HepG2 (cell line): ENCODE results near the gene NEURL3. TPM values are rescaled to one million over a fixed set of nuclear protein-coding genes. Genes with fewer than 3 reads are reported as not detected.

Source experiments
- DPF2 ChIP-seq: sonication (generic); formaldehyde crosslinking; IDR thresholded peaks from 2 replicates; pipeline ENCODE4 v1.4.0; 2020; ENCODE audit warnings: mild to moderate bottlenecking, low read depth, missing genetic modification reagents, borderline replicate concordance
- FOSL1 ChIP-seq: sonication (generic); formaldehyde crosslinking; IDR thresholded peaks from 2 replicates; pipeline ENCODE4 v1.9.0; 2021; ENCODE audit warnings: missing genetic modification reagents, borderline replicate concordance
- GZF1 ChIP-seq: sonication (generic); formaldehyde crosslinking; IDR thresholded peaks from 2 replicates; pipeline ENCODE4 v1.5.1; 2020; ENCODE audit warnings: mild to moderate bottlenecking, missing genetic modification reagents
- HDAC1 ChIP-seq: sonication (generic); formaldehyde crosslinking; IDR thresholded peaks from 2 replicates; pipeline ENCODE4 v1.5.1; 2020; ENCODE audit warnings: mild to moderate bottlenecking, missing genetic modification reagents
- HHEX ChIP-seq: IDR thresholded peaks from 2 replicates; pipeline ENCODE4 v1.6.1; 2016; ENCODE audit warnings: control low read depth
- NR2C2 ChIP-seq: sonication (generic); formaldehyde crosslinking; IDR thresholded peaks from 2 replicates; pipeline ENCODE4 v1.4.0; 2020; ENCODE audit warnings: missing genetic modification reagents, mild to moderate bottlenecking, moderate library complexity, borderline replicate concordance
- PITX1 ChIP-seq: sonication (generic); formaldehyde crosslinking; IDR thresholded peaks from 2 replicates; pipeline ENCODE4 v1.5.1; 2020; ENCODE audit warnings: mild to moderate bottlenecking, missing genetic modification reagents
- RAD51 ChIP-seq: fragments of 450-650 bp; IDR thresholded peaks from 2 replicates; pipeline ENCODE4 v1.6.1; 2016; ENCODE audit warnings: borderline replicate concordance
- RXRA ChIP-seq: sonication (generic); formaldehyde crosslinking; IDR thresholded peaks from 2 replicates; pipeline ENCODE4 v1.5.1; 2020; ENCODE audit warnings: missing genetic modification reagents
- THYN1 ChIP-seq: sonication (generic); formaldehyde crosslinking; IDR thresholded peaks from 2 replicates; pipeline ENCODE4 v1.8.1; 2023; ENCODE audit warnings: low read depth, mild to moderate bottlenecking, moderate library complexity, missing genetic modification reagents, borderline replicate concordance
- TP53 ChIP-seq: sonication (generic); formaldehyde crosslinking; conservative IDR thresholded peaks from 2 replicates; pipeline ENCODE4 v1.4.0; 2020; ENCODE audit warnings: missing genetic modification reagents
- ZBTB20 ChIP-seq: sonication (generic); formaldehyde crosslinking; IDR thresholded peaks from 2 replicates; pipeline ENCODE4 v1.8.1; 2023; ENCODE audit warnings: missing genetic modification reagents, low read depth, mild to moderate bottlenecking, borderline replicate concordance
- ZMYM3 ChIP-seq: sonication (generic); formaldehyde crosslinking; IDR thresholded peaks from 2 replicates; pipeline ENCODE4 v1.5.1; 2020; ENCODE audit warnings: mild to moderate bottlenecking, missing genetic modification reagents
- ZNF232 ChIP-seq: sonication (generic); formaldehyde crosslinking; IDR thresholded peaks from 2 replicates; pipeline ENCODE4 v1.4.0; 2020; ENCODE audit warnings: missing genetic modification reagents, borderline replicate concordance
- ZNF317 ChIP-seq: sonication (generic); formaldehyde crosslinking; IDR thresholded peaks from 2 replicates; pipeline ENCODE4 v1.5.0; 2020; ENCODE audit warnings: mild to moderate bottlenecking, missing genetic modification reagents
- ZNF354B ChIP-seq: sonication (generic); formaldehyde crosslinking; IDR thresholded peaks from 2 replicates; pipeline ENCODE4 v1.8.0; 2022; ENCODE audit warnings: mild to moderate bottlenecking, missing genetic modification reagents
- ZNF549 ChIP-seq: sonication (generic); formaldehyde crosslinking; IDR thresholded peaks from 2 replicates; pipeline ENCODE4 v1.5.0; 2020; ENCODE audit warnings: missing genetic modification reagents
- ZNF572 ChIP-seq: sonication (generic); formaldehyde crosslinking; IDR thresholded peaks from 2 replicates; pipeline ENCODE4 v1.5.1; 2020; ENCODE audit warnings: mild to moderate bottlenecking, missing genetic modification reagents
- ZNF747 ChIP-seq: sonication (generic); formaldehyde crosslinking; IDR thresholded peaks from 2 replicates; pipeline ENCODE4 v1.8.1; 2023; ENCODE audit warnings: missing genetic modification reagents, mild to moderate bottlenecking, borderline replicate concordance
- ZNF790 ChIP-seq: sonication (generic); formaldehyde crosslinking; IDR thresholded peaks from 2 replicates; pipeline ENCODE4 v1.8.0; 2022; ENCODE audit warnings: missing genetic modification reagents, mild to moderate bottlenecking, borderline replicate concordance
- polyA plus RNA-seq, 8 experiments: library from polyadenylated mRNA; depleted of rRNA in 3 of 8; stranded (reverse) in 7 of 8; unstranded in 1 of 8; fragments of >200 nt; fragmentation: Illumina TruSeq in 4 of 8; extraction: Trizol in 4 of 8; gene quantifications; 2 replicates each; pipeline versions ENCODE4 v1.2.1 to v1.2.3, GENCODE V29; 2011 to 2016; ENCODE audit warnings: low read depth in 4 of 8, missing spikeins in 1 of 8, mixed read lengths in 1 of 8; ENCODE audit not compliant: insufficient read depth in 1 of 8
- total RNA-seq, 5 experiments: library from RNA; depleted of rRNA; stranded (reverse); fragments of >200 nt; fragmentation: Illumina TruSeq; extraction: Trizol; gene quantifications; 2 replicates each; pipeline ENCODE4 v1.2.3, GENCODE V29; 2016; ENCODE audit warnings: low read depth in 1 of 5
- TF ChIP-seq, protein P1 (sequence below): IDR thresholded peaks from 2 replicates; pipeline ENCODE4 v1.4.0; 2020; ENCODE audit warnings: mild to moderate bottlenecking, missing genetic modification reagents
- TF ChIP-seq, protein P2 (sequence below): IDR thresholded peaks from 2 replicates; pipeline ENCODE4 v1.6.1; 2018; ENCODE audit warnings: missing genetic modification reagents
- TF ChIP-seq, protein P3 (sequence below): IDR thresholded peaks from 2 replicates; pipeline ENCODE4 v1.6.1; 2016; ENCODE audit warnings: missing compliant biosample characterization, missing genetic modification reagents, borderline replicate concordance
- TF ChIP-seq, protein P4 (sequence below): sonication (generic); formaldehyde crosslinking; conservative IDR thresholded peaks from 2 replicates; pipeline ENCODE4 v1.4.0; 2020; ENCODE audit warnings: missing genetic modification reagents

Gene NEURL3
- total and polyA plus RNA-seq, 2 of the 13 experiments (the other 11 are each of a cell fraction or from before 2014, with no cell fraction given) = 0.16 to 1.2 TPM

DNA sequence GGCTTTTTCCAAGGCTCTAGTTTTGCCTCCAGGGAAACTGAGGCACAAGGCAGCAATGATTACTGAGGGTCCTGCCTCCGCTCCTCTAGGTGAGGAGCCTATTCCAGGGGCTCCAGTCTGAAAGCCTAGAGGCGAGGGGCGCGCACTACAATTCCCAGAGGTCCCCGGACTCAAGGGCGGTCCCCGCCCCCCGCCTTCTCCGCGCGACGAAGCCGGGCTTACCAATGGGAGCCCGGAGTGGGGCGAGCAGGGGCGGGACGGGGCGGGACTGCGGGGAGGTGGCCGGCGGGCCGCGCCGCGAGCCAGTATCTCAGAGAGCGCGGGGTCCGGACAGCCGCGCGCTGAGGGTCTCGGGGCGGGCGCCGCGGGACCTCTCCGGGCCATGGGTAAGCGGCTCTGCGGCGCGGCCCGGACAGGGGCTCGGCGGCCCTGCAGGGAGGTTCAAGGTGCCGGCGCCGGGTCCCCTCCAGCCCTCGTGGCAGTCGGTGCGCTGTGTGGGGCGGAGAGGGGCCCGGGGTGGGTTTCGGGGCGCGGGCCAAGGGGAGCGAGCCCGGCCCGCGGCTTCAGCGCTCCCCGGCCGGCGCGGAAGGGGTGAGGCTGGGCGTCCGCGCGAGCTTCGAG, 31.4 kb upstream of the NEURL3 start, which contains the start of gene ARID5A (continued):
- TF ChIP-seq, protein P1, sequence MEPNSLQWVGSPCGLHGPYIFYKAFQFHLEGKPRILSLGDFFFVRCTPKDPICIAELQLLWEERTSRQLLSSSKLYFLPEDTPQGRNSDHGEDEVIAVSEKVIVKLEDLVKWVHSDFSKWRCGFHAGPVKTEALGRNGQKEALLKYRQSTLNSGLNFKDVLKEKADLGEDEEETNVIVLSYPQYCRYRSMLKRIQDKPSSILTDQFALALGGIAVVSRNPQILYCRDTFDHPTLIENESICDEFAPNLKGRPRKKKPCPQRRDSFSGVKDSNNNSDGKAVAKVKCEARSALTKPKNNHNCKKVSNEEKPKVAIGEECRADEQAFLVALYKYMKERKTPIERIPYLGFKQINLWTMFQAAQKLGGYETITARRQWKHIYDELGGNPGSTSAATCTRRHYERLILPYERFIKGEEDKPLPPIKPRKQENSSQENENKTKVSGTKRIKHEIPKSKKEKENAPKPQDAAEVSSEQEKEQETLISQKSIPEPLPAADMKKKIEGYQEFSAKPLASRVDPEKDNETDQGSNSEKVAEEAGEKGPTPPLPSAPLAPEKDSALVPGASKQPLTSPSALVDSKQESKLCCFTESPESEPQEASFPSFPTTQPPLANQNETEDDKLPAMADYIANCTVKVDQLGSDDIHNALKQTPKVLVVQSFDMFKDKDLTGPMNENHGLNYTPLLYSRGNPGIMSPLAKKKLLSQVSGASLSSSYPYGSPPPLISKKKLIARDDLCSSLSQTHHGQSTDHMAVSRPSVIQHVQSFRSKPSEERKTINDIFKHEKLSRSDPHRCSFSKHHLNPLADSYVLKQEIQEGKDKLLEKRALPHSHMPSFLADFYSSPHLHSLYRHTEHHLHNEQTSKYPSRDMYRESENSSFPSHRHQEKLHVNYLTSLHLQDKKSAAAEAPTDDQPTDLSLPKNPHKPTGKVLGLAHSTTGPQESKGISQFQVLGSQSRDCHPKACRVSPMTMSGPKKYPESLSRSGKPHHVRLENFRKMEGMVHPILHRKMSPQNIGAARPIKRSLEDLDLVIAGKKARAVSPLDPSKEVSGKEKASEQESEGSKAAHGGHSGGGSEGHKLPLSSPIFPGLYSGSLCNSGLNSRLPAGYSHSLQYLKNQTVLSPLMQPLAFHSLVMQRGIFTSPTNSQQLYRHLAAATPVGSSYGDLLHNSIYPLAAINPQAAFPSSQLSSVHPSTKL (CRISPR knock-in tag) = peak; percentile 26; the same call in 1 of the 2 replicates
- no peak for TF ChIP-seq RAD51
- TF ChIP-seq ZNF549 (CRISPR knock-in tag) = no peak
- TF ChIP-seq ZNF354B (CRISPR knock-in tag) = no peak
- TF ChIP-seq PITX1 = peak; percentile 42; the same call in 1 of the 2 replicates
- TF ChIP-seq, protein P2, sequence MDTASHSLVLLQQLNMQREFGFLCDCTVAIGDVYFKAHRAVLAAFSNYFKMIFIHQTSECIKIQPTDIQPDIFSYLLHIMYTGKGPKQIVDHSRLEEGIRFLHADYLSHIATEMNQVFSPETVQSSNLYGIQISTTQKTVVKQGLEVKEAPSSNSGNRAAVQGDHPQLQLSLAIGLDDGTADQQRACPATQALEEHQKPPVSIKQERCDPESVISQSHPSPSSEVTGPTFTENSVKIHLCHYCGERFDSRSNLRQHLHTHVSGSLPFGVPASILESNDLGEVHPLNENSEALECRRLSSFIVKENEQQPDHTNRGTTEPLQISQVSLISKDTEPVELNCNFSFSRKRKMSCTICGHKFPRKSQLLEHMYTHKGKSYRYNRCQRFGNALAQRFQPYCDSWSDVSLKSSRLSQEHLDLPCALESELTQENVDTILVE = no peak
- TF ChIP-seq NR2C2 (CRISPR knock-in tag) = peak; percentile 38; the same call in 1 of the 2 replicates
- TF ChIP-seq ZNF572 (CRISPR knock-in tag) = peak; percentile 65; the same call in 1 of the 2 replicates
- TF ChIP-seq FOSL1 (CRISPR knock-in tag) = no peak
- no peak for TF ChIP-seq HHEX (CRISPR knock-in tag)
- TF ChIP-seq ZNF747 = no peak
- no peak; the same call in 1 of the 2 replicates for TF ChIP-seq ZBTB20 (CRISPR knock-in tag)
- peak; percentile 40; the same call in 1 of the 2 replicates for TF ChIP-seq ZNF317 (CRISPR knock-in tag)
- peak; percentile 52; the same call in 1 of the 2 replicates for TF ChIP-seq HDAC1
- TF ChIP-seq DPF2 (CRISPR knock-in tag) = no peak
- TF ChIP-seq, protein P3, sequence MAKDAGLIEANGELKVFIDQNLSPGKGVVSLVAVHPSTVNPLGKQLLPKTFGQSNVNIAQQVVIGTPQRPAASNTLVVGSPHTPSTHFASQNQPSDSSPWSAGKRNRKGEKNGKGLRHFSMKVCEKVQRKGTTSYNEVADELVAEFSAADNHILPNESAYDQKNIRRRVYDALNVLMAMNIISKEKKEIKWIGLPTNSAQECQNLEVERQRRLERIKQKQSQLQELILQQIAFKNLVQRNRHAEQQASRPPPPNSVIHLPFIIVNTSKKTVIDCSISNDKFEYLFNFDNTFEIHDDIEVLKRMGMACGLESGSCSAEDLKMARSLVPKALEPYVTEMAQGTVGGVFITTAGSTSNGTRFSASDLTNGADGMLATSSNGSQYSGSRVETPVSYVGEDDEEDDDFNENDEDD = peak; percentile 82
- TF ChIP-seq, protein P4, sequence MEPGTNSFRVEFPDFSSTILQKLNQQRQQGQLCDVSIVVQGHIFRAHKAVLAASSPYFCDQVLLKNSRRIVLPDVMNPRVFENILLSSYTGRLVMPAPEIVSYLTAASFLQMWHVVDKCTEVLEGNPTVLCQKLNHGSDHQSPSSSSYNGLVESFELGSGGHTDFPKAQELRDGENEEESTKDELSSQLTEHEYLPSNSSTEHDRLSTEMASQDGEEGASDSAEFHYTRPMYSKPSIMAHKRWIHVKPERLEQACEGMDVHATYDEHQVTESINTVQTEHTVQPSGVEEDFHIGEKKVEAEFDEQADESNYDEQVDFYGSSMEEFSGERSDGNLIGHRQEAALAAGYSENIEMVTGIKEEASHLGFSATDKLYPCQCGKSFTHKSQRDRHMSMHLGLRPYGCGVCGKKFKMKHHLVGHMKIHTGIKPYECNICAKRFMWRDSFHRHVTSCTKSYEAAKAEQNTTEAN (CRISPR knock-in tag) = no peak
- TF ChIP-seq ZMYM3 (CRISPR knock-in tag) = no peak
- TF ChIP-seq THYN1 (CRISPR knock-in tag) = no peak
- no peak for TF ChIP-seq GZF1 (CRISPR knock-in tag)
- TF ChIP-seq RXRA (CRISPR knock-in tag) = peak; percentile 27; the same call in 1 of the 2 replicates
- no peak for TF ChIP-seq TP53 (CRISPR knock-in tag)
- peak; percentile 84; the same call in 1 of the 2 replicates for TF ChIP-seq ZNF232
- peak; percentile 38; the same call in 1 of the 2 replicates for TF ChIP-seq ZNF790 (CRISPR knock-in tag)
